Measurements from ENCODE around the gene PCDH15.

Gene PCDH15

DNA sequence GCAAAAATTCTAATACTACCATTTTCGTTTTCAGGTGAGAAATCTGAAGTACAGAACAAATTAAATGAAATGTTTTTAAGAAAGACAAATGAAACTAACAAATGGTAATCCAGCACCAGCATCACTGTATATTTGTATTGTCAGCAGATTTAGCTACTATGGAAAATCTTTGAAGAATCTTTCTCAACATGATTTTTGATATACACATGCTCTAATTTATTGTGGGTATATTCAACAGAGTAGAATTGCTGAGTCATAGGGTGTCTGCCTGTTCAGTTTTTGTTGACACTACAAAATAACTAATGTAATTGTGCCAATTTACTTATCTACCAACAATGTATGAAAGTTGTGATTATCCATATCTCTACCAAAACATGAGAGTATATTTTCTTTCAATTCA is 437.6 kb downstream of the PCDH15 start:
- no peak for DNase-seq

DNA sequence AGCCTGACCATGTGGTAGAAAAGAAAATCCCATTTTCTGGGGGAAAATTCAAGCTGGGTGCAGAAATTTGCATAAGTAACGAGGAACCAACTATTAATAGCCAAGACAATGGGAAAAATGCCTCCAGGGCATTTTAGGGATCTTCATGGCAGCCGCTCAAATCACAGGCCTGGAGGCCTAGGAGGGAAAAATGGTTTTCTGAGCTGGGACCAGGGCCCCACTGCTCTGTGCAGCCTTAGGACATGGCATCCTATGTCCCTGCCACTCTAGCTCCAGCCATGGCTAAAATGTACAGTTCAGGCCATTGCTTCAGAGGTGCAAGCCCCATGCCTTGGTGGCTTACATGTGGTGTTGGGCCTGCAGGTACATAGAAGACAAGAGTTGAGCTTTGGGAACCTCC is 459.0 kb downstream of the PCDH15 start:
- no peak for DNase-seq

DNA sequence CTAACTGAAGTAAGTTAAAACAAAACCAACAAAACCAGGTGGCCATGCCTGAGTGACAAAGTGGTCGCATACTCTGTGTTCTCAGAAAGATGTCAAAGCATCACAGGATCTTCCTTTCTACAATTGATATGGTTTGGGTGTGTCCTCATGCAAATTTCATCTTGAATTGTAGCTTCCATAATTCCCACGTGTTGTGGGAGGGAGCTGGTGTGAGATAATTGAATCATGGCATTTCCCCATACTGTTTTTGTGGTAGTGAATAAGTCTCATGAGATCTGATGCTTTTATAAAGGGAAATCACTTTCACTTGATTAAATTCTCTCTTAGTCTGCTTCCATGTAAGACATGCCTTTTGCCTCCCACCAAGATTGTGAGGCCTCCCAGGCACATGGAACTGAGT is 465.7 kb downstream of the PCDH15 start:
- no peak for DNase-seq

DNA sequence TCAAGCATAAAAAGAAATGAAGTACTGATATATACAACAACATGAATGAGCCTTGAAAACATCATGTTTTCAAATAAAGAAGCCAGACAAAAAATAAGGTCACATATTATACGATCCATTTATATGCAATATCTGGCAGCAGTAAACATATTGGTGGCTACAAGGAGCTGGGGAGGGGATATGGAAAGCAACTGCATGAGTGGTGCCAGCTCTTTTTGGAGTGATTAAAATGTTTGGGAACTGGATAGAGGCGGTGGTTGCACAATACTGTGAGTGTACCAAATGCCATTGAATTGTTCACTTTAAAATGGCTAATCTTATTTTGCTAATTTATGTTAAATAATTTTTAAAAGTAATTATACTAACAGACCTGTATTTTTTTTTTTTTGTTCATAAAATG is 481.7 kb downstream of the PCDH15 start:
- no peak for DNase-seq

DNA sequence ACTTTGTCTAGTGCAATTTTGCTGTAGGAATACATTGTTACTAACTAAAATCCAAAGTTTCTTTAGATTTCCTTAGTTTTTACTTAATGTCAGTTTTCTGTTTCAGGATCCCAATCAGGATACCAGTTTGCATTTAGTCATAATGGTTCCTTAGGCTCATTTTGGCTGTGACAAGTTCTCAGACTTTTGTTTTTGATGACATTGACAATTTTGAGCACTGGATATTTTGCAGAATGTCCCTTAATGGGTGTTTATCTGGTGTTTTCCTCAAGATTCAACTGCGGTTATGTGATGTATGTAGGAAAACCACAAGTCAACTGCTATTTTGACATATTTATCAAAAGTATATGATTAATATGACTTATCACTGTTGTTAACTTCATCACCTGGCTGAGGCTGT is 482.6 kb downstream of the PCDH15 start:
- DNase-seq: no peak

DNA sequence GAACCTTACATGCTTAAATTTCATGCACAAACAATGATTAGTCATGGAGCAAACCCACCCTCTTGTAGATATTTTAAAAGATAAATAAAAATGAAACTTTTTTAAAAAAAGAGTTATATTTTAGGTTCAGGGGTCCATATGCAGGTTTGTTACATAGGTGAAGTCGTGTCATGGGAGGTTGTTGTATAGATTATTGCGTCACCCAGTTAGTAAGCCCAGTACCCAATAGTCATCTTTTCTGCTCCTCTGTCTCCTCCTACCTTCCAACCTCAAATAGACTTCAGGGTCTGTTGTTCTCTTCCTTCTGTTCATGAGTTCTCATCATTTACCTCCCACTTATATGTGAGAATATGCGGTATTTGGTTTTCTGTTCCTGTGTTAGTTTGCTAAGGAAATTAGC is 486.6 kb downstream of the PCDH15 start:
- no peak for DNase-seq

DNA sequence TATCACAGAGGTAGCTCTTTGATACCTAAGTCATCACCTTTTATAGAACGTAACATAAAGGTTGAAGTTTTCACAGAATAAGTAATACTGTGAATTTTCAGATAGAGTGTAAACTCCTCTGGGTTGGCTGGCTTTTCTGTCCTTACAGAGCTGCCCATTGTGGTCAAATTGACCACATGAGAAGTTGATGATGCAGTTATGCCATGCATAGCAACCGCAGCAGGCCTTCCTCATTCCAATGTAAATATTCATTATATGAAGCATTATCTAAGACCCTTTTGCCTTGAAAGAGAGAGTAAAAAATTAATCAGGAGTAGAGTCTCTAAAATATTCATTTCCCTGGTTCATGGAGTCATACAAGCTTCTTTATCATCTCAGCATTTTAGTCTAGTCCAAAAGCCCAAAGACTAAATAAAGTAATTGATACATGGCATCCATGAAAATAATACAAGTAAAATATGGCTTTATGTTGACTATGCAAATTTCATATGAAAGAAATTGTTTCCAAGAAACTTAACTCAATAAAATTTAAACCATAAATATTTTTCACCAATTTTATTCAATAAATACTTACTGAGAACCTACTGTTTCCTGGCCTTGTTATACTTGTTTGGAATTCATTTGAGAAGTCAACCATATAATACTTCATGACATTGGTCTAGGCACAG is 516.4 kb downstream of the PCDH15 start:
- DNase-seq: no peak

DNA sequence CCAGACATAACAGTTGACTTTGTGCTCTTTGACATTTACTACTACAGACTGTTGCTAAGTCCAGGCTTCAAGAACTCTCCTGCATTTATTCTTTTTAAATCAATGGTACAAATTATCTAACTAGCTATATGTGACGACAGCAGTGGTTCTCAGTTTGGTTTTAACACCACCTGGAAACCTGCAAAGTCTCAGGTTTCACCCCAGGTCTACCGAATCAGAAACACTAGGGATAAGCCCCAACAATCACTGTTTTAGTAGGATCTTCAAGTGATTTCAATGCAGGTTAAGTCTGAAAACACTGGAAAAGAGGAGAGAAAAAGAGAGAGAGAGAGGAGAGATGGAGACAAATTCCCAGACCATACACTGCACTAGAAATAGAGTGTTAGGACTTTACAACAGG is 519.0 kb downstream of the PCDH15 start:
- no peak for DNase-seq

DNA sequence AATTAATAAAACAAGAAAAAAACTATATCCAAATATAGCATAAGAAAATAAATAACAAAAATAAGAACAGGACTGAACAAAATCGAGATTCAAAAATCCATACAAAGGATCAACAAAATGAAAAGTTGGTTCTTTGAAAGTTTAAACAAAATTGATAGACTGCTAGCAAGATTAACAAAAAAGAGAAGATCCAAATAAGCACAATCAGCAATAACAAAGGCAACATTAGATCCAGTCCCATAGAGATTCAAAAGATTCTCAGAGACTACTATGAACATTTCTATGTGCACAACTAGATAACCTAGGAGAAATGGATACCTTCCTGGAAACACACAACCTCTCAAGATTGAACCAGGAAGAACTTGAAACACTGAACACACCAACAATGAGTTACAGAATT is 534.6 kb downstream of the PCDH15 start:
- no peak for DNase-seq

DNA sequence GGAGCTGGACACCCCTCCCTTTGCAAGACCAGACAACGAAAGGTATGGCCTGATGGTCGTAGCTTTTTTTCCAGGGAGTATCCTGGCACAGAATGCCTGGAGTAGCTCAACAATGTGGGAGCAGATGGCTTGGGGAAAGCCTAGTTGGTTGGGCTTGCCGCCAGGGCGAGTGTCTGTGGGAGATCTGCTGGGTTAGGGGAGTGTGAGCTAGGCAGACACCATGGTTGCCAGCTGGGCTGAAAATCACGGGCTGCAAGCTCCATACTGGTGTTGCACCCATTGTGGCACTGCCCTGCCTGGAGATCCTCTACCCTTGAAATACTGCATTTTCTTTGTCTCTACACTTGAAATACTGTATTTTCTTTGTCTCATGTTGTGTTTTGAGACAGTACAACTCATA is 538.3 kb downstream of the PCDH15 start:
- DNase-seq: no peak

DNA sequence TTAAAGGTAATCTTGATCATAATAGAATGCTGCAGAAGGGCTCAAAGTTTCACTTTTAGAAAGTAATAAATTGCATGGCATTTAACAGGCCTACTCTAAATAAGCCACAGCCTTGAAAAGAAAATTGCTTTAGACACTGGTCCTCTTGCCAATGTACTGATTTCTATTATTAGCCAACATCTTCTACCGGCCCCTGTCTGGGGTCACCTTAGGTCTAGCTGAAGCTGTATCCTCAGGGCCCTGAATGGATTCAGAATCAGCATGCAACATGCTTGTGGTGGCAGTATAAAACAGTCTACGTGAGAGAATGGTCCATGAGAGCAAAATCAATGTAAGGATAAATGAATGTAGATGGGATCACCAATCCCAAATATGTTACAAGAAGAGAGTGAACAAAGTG is 541.9 kb downstream of the PCDH15 start:
- no peak for DNase-seq

DNA sequence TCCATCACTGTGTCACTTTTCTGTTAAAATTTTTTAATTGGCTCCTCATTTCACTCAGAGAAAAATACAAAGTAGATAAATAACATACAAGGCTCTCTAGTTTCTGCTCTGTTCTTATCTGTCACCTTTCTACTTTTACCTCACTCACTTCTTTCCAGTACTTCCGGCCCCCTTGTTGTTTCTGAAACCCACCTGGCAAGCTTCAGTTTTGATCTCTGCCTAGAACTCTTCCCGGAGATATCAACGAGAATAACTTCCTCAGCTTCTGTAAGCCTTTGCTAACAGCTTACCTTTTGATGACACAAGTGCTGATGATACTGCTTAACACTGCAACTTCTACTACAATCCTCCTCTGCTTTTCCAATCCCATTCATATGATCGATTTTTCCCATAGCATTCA is 566.2 kb downstream of the PCDH15 start:
- no peak for DNase-seq

DNA sequence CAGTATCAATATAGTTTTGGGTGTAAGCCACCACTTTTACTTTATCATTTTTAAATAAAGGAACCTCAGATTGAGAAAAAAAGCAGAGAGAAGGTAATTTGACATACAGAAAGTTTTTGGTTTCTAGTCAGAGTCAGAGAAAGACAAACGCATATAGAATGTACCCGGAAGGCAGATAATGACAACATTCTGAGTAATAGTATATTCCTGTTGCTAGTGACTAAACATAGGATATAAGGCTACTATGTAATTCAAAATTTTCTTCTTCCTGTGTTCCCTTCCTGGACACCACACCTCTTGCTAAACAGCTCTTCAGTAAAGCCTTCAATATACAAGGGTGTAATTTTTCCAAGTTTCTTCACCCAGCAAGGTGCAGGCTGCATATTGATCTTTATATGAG is 597.6 kb downstream of the PCDH15 start:
- no peak for DNase-seq

DNA sequence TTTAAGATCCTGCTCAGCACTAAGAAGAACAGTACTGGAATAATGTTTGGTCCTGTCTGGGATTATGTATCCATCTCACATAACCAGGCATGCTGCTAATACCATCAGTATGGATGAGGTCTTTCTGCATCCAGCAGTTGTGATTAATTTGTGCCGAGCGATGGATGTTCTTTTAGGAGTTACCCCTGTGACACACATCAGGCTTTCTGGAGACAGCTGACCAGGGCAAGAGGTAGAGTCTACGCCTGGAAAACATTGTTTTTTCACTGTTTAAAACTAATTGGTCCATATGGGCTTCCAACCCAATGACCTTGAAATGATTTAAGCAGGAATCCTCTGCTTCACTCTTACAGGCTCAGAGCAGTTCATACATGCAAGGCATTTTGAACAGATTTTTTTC is 603.0 kb downstream of the PCDH15 start:
- no peak for DNase-seq

DNA sequence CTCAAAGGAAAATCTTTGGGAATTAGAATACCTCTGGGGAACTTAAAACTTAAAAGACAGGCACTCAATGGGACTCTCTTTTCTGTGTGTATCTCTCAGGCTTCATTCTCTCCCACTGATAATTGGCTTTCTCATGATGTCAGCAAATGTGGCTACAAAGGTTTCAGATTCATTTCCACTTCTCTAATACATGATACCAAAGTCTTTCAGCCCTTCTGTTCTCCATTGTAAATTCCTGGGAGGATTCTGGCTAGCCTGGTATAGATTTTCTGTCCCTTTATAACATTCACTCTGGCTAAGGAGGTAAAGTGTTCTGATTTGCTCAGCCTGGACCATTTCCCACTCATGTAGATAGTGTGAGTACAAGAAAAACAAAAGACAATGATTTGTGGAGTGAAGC is 606.2 kb downstream of the PCDH15 start:
- DNase-seq: no peak

DNA sequence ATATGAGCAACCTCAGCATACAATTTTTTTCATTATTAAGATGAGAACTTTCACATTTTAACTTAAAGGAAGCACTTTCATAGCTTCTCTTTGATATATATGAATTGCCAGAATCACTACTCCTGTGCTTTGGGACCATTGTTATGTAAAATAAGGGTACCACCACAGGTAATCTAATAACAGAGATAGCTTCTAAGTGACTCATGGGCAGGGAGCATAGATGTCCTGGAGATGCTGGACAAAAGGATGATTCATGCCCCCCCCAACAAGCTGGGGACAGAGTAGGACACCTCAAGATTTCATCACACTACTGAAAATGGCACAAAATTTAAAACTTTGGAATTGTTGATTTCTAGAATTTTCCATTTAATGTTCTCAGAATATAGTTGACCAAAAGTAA is 641.1 kb downstream of the PCDH15 start:
- no peak for DNase-seq

DNA sequence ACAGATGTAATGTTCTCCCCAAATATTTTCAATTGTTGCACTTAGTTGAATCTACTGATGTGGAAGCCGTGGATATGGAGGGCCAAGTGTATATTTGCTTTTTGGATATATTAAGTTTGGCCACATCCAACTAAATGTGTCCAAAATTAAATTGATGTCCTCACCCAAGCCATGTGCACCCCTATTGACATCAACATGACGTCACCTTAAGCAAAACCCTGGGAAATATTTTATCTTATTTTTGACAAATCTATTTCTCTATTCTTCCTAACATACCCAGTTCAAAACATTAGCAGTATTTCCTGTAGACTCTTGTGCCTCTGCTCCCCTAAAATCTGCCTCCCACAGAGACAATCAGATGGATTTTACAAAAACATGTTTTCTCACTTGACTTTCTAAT is 652.5 kb downstream of the PCDH15 start:
- no peak for DNase-seq

DNA sequence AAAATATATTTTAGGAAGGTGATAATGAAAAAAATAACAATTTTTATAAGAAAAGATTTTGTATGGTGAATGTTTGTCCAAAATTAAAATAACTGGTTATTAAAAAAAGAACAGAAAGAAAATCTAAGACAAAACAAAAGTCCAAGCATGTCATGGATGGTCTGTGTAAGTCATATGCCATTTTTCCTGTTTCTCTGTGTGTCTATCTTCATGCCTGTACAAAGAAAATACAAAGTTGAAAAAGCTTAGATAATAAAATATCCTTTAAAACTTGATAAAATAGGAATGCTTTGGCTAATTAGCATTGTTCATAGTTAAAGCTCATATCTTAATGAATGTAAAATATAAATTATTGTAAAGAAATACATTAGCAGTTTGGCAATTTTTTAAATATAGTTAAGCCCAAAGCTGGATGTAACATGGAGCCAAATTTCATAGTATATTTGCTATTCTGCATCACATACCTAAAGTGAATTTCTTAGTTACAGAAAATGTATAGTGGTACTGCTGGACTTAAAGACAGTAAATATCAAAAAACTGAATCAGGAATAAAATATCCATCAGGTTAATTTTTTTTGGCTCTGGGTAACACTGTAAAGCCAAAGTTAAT is 661.1 kb downstream of the PCDH15 start:
- no peak for DNase-seq

DNA sequence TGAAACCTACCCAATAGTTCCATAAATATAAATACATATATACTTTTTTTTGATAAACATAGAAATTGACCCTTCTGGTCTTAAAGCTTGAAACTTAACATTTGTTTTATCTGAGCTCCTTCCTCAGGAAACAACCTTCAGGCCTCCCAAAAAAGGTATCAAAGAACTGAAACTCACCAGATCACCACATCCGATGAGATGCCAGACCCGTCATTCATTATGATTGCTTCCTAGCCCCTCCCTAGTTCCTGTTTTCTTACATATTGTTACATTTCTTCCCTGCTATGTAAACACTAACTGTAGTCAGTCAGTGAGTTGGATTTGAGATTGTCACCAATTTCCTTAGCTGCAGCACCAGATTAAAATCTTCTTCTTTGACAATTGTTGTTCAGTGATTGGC is 663.6 kb downstream of the PCDH15 start:
- DNase-seq: no peak

DNA sequence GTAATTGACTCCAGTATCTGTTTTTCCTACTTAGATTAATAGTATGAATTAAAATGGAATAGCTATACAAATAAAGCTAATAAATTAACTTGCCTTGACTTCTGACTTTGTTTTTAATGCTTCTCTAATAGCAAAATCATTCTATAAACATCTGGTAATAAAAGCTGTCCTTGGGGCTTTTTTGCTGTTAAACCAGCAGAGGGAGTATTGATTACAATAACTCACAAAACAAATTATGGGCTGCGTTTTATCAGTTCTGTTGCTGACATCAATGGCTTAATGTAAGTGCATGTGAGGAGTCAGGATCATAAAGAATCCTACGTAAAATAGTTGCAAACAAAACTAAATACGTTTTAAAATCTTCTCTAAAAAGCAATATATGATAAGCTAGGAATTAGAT is 667.8 kb downstream of the PCDH15 start:
- DNase-seq: no peak

DNA sequence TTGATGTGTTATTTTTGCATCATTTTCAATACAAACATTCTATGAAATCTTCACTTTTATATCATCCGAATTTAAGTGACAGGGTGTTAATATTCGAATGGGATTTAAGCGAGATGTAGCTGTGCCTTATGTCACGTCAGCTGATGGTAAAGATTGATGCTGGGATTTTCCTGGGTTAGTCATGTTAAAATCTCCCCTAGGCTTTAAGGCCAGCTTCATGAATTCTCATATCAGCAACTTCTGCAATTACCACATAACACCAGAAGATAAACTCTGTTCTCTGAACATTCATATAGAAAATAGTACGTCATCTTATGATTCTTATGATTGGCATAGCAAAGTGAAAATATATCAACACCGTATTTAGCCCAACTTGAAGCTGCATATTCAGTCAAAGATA is 669.2 kb downstream of the PCDH15 start:
- DNase-seq: no peak

DNA sequence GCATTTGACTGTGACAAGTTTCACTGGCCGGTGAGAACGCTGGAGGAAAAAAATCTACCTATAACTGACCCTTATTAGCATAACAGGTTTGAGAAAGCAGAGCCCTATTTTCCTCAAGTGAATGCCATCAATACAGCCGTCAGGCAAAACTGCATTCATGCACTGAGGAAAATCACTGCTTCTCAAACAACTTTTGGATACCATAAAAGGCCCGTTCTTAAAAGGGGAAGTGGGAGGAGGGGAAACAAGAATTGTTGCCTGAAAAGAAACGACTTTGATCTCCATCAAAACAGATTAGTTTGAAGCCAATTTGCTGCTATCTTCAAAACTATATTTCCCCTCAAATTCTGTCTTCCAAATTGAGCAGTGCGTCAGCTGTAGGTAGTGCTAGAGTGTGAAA is 670.6 kb downstream of the PCDH15 start:
- no peak for DNase-seq

DNA sequence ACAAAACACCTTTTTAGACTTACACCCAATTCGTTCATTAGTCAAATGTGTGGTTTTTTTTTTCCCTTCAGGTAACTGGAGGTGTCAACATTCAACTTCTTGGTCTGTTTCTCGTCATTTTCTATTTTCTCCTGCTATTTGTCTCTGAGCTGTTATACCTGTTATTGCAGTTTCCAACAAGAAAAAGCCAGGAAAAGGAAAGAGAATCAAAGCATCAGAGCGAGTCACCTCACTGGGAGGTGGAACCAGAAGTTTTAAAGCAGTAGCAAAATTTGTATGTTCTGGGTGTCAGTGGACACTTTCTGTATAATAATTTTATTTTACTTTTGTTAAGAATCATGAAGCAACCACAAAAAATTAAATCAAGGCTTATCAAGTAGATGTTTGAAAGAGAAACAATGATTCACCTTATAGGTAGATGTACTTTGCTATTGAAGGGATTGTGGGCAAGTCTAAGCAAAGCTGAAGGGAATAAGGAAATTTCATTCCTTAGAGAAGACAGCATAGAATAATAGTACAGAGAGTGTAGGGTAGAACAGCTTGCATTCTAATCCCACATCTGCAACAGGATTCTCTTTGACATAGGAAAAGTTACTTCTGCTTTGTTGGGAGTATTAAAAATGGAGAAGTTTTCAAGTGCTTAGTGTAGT is 675.8 kb downstream of the PCDH15 start:
- DNase-seq: no peak

DNA sequence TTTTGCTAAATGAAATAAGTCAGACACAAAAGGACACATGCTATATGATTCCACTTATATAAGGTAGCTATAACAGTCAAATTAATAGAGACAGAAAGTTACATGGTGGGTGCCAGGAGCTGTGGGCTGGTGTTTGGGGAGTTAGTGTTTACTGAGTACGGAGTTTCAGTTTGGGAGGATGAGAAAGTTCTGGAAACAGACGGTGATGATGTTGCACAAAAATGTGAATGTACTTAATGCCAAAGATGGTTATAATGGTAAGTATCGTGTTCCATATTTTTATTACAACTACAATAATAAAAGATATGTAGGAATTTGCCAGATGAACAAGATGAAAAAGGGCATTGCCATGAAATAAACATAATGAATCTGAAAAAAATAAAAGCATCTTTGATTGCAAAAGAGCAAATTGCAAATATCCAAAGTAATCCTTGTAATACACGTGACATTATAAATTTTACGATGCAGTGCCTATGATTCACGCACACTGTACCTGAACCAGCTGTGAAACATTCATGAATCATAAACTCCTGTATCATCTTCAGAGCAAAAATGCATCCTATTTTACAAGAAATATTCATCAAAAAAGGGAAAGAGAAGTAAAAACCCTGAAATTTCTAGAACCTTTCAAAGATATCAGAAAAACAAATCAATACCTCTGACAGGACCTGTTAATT is 676.7 kb downstream of the PCDH15 start:
- no peak for DNase-seq
